GM19035 (cell line): ENCODE measurements around the gene NEAT1.

Source experiments
- ATAC-seq: cut with Tn5 transposase; IDR thresholded peaks from one replicate; pipeline ENCODE4 v1.9.1; 2021; ENCODE audit not compliant: unreplicated experiment

NEAT1 gene

GRCh38 chr11:65389294-65389980, 33.2 kb upstream of the NEAT1 start:
- ATAC-seq: no peak

DNA sequence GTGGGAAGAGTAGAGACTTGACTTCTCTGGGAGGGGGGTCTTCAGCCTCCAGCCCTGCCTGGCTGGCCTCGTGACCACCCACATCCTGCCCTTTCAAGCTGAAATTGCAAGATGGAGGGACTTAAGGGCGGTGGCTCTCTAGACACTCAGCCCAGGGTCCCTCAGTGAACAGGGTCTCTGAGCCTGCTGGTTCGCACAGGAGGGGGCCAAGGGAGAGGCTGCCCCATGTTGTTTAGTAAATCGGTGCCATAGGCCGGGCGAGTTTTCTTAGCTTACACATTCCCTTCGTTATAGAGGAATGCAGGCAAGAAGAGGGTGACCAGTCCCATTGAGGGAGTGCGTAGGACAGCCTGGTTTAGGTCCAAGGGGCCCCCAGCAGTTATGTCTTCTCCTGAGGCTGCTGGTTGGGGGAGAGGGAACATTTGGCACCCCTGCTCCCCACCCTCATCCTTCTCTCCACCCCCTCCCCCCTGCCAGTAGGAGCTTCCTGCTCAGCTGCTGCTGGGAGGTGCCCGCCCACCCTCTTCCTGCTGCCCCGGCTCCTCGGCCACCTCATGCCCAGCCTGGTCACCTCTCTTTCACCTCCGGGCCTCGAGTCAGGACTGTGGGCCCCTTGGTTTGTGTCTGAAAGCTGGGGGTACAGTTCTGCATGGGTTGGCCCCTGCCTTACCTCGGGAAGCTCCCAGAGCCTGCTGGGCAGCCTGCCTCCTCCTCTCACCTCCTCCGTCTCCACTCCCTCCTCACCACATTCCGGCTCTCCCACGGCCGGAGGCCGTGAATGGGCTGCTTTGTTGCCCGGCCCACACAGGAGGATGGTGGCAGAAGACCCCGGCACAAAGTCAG, 32.3 kb upstream of the NEAT1 start:
- no peak for ATAC-seq

DNA sequence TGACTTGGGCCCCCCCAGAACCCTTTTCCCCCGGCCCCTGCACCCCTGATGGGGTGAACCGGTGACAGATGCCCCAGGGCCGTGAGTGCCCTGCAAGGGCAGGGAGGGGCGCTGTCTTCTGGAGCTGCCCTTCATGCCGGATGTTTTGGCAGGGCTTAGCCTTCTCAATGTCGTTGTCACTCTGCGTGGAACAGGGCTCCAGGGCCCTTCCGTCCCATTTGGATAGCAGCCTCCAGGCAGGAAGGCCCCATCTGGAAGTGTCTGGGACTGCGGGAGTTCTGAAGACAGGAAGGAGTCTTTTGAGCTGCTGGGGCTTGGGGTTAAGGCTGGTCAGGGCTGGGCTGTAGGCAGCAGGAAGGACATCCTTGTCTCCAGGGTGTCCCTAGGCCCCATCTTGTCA, 31.6 kb upstream of the NEAT1 start:
- no peak for ATAC-seq

GRCh38 chr11:65392186-65392829, 30.3 kb upstream of the NEAT1 start:
- no peak for ATAC-seq

- no peak for ATAC-seq
Observed at GRCh38 chr11:65392899-65393298, 29.7 kb upstream of the NEAT1 start.

- ATAC-seq: no peak
Observed at GRCh38 chr11:65393513-65394079, 29.0 kb upstream of the NEAT1 start.

- no peak for ATAC-seq
Observed at GRCh38 chr11:65394125-65394536, 28.5 kb upstream of the NEAT1 start.

GRCh38 chr11:65395961-65396530, 26.6 kb upstream of the NEAT1 start:
- ATAC-seq: no peak

DNA sequence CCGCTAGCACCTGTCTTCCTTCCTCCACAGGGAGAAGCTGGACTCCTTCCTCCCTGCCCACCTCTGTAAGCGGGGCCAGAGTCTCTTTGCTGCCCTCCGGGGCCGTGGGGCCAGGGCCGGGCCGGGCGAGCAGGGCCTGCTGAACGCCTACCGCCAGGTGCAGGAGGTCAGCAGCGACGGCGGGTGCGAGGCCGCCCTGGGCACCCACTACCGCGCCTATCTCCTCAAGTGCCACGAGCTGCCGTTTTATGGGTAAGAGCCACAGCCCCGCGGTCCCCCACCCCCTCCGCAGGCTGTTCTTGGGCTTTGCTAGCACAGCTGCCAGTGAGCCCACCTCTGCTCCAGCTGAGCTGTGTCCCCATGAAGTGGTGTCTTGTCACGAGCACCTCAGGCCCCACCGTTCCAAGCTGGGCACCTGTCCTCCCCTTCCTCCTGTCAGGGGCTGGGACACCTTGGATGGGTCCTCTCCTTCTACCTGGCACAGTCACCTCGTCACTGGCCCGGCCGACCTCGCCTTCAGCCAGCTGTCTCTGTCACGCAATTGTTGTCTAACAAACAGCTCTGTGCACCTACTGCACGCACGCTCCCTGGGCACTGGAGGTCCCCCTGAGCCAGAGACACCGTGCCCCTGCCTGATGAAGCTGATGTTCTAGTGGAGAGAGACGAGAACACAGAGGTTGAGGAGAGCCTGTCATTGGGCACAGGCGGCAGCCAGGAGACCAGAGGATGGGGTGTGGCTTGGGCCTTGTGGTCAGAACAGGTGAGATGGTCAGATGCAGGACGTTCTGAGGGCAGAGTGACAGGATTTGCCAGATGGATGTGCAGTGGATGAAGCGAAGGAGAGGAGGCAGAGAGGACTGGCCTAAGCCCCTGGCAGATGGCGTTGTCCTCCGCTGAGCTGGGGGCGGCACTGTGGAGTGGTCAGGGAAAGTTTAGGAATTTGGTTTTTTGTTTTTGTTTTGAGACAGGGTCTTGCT, 25.5 kb upstream of the NEAT1 start:
- ATAC-seq: no peak

DNA sequence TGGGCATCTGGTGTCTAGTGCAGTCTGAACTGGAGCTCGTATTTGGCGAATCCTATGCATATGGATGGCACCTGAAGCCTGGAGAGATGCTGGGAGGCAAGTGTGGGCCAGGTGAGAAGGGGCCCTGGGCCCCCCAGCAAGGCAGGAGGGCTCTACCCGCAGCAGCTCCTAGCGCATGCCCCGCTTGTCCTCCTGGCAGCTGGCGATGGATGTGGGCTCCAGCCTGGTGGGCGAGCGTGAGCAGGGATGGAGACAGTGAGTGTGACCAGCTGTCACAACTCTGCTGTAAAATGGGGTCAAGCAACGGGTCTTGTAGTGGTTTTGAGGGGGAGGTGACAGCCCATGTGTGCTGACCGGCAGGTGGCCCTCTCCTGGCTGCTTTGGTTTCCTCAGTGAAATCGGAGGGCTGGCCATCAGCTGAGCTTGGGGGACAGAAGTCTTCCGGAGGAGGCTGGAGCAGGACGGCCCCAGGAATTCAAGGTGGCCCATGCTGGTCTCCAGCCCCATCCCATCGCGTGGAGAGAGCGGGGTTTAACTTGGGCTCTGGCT, 24.2 kb upstream of the NEAT1 start:
- no peak for ATAC-seq

DNA sequence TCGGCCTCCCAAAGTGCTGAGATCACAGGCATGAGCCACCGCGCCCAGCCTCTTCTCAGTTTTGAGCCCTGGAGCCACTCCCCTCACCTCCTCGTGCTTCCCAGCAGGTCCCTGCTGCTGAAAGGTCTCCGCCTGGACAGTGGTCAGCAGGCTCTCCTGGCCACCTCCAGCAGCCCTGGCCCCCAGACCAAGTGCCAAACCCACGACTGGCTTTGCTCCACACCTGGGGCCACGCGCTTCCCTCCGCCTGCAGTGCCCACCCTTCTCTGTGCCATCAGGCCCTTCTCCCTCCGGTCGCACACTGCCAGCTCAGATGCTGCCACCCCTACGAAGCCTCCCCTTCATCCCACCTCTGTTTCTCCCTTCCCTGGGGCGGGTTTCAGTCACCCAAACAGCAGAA, 23.3 kb upstream of the NEAT1 start:
- ATAC-seq: no peak

- no peak for ATAC-seq
Observed at GRCh38 chr11:65399845-65400244, 22.8 kb upstream of the NEAT1 start.

DNA sequence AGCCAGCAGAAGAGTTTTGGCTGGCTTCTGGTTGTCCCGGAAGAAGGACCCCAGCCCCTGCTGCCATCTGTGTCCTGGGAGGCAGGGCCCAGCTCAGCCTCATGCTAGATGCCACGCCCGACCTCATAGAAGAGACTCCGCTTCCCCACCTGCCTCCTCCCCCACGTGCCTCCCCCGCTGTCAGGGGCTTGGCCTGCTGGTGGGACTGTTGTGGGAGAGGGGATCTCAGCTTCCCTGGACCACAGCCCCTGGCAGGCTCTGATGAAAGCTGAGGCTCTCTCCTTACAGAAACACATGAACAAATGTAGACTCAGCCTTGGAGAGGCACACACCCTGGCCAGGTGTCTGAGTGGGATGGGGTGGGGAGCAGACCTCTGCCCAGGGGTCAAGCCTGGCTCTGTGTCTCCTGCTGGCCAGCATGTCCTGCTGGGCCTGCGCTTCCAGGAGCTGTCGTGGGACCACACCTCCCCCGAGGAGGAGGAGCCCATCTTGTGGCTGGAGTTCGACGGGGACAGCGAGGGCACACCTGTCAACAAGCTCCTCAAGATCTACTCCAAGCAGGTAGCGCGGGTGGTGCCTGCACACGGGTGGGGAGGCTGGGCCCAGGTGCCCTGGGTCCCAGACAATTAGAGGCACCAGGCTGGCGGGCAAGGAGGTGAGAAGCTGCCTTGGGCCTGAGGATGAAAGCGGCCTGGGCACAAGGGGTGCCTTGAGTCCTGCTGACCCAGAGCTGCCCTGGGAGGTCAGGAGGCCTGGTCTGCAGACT, 22.1 kb upstream of the NEAT1 start:
- ATAC-seq: no peak

DNA sequence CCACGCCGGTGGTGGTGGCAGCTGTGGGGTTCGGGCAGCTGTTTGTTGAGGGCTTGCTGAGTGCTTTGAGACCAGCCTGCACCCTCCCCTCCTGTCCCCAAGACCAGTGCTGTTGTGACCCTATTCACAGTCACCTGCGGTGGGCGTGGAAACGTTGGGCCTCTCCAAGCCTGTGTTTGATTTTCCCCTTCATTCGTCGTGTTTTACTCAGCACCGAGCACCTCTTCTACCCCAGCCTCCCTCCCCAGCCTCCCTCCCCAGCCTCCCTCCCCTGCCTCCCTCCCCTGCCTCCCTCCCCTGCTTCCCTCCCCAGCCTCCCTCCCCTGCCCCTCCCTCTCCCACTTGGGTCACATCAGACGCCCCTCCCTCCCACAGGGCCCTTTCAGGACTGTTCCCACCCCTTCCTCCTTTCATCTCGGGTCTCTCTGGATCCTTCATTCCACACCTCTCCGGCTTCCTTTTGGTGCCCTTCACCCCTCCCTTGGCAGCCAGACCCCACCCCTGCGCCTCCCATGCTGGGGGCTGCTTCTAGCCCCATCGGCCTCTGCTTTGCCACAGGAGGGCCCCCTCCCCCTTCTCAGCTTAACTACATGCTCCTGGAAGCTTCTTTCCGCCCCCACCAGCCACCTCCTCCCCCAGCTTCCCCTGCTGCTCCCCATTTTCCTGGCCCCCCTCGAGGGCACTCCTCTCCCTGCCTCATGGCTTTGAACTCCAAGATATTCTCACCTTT, 21.4 kb upstream of the NEAT1 start:
- ATAC-seq: no peak

- ATAC-seq: no peak
Observed at GRCh38 chr11:65401803-65402248, 20.8 kb upstream of the NEAT1 start.

- no peak for ATAC-seq
Observed at GRCh38 chr11:65402790-65403189, 19.8 kb upstream of the NEAT1 start.

GRCh38 chr11:65403607-65404121, 18.9 kb upstream of the NEAT1 start:
- ATAC-seq: no peak

DNA sequence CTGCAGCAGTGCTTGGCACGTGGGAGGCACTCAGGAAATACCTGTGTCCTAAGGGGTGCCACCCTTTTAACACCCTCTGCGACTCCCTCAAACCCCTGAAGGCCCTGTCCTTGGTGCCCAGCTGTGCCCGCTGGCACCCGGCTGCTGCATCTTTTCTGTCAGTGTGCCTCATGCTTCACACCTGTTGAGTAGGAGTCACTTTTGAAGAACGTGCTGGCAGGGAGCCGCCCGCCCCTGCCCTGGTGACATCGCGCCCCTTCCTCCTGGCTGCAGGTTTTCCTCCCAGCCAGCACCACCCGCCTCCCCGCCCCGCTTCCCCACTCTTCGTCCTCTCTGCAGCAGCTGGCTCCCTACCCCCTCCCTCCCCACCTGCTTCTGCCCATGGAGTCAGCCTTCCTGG, 18.4 kb upstream of the NEAT1 start:
- ATAC-seq: no peak
